Activated effector memory CD4-positive, alpha-beta T cell treated with Interleukin-2 at 50 U/mL for 16 hours (primary cell): Measurements from ENCODE around the gene VN1R5.
"Not testable (repeated sequence)": the region's sequence is repeated elsewhere in the genome, so short reads cannot be mapped to it uniquely, and the experiment has no call there.

Experiments
- DNase-seq: peaks from one replicate; pipeline ENCODE4 v3.0.0-alpha.2; 2020

The VN1R5 gene

GRCh38 chr1:247255772-247256171 is at the start of gene VN1R5:
Gene VN1R5, plus strand, starts transcription at chr1:247256072.
- DNase-seq = not testable (repeated sequence)

GRCh38 chr1:247209396-247209795 is 46.5 kb upstream of the VN1R5 start:
- DNase-seq = no peak

- DNase-seq = no peak
Observed at GRCh38 chr1:247210062-247210375, 45.9 kb upstream of the VN1R5 start.

- DNase-seq = peak; percentile 88
Observed at GRCh38 chr1:247210376-247211117, 45.3 kb upstream of the VN1R5 start.

- no peak for DNase-seq
Observed at GRCh38 chr1:247211339-247211738, 44.5 kb upstream of the VN1R5 start.

- no peak for DNase-seq
Observed at GRCh38 chr1:247212012-247212411, 43.9 kb upstream of the VN1R5 start.

GRCh38 chr1:247212627-247213617 is 43.0 kb upstream of the VN1R5 start:
- no peak for DNase-seq

GRCh38 chr1:247216261-247216660 is 39.6 kb upstream of the VN1R5 start:
- DNase-seq = no peak

GRCh38 chr1:247218121-247218651 is 37.7 kb upstream of the VN1R5 start:
- no peak for DNase-seq

GRCh38 chr1:247220280-247220679 is 35.6 kb upstream of the VN1R5 start:
- DNase-seq = not testable (repeated sequence)

- DNase-seq = no peak
Observed at GRCh38 chr1:247222840-247223239, 33.0 kb upstream of the VN1R5 start.

- DNase-seq = no peak
Observed at GRCh38 chr1:247224822-247225221, 31.1 kb upstream of the VN1R5 start.

GRCh38 chr1:247228133-247228532 is 27.7 kb upstream of the VN1R5 start:
- no peak for DNase-seq

GRCh38 chr1:247241691-247242090 is 14.2 kb upstream of the VN1R5 start:
- no peak for DNase-seq

GRCh38 chr1:247243524-247244137 is 12.2 kb upstream of the VN1R5 start:
- DNase-seq = no peak

- DNase-seq = no peak
Observed at GRCh38 chr1:247246325-247247115, 9.4 kb upstream of the VN1R5 start.

GRCh38 chr1:247247568-247247967 is 8.3 kb upstream of the VN1R5 start:
- no peak for DNase-seq

- DNase-seq = no peak
Observed at GRCh38 chr1:247266053-247266452, 10.2 kb downstream of the VN1R5 start.

- DNase-seq = no peak
Observed at GRCh38 chr1:247268390-247269045, 12.6 kb downstream of the VN1R5 start.

- DNase-seq = no peak
Observed at GRCh38 chr1:247269133-247269532, 13.3 kb downstream of the VN1R5 start.

GRCh38 chr1:247270003-247270402 is 14.1 kb downstream of the VN1R5 start:
- no peak for DNase-seq

GRCh38 chr1:247273013-247273412 is 17.1 kb downstream of the VN1R5 start:
- DNase-seq = no peak
